H9 (cell line): ENCODE results near the gene SYNE3. TPM values are rescaled to one million over a fixed set of nuclear protein-coding genes. Genes with fewer than 3 reads are reported as not detected.

Experiments used
- DNase-seq: peaks from one replicate; pipeline ENCODE4 v3.0.0-alpha.2; 2017
- H2AFZ ChIP-seq: one replicate; pipeline ENCODE4 v1.6.1; 2013; ENCODE audit warnings: mild to moderate bottlenecking, low read length, control low read depth, moderate library complexity
- H2AK5ac ChIP-seq: 2 replicates; pipeline ENCODE4 v1.6.1; 2013; ENCODE audit warnings: low read length, control low read depth, mixed read lengths; ENCODE audit not compliant: insufficient read length
- H2BK120ac ChIP-seq: one replicate; pipeline ENCODE4 v1.6.1; 2013; ENCODE audit warnings: low read depth, mild to moderate bottlenecking, low read length, control low read depth, inconsistent platforms; ENCODE audit not compliant: poor library complexity, severe bottlenecking
- H2BK12ac ChIP-seq: 2 replicates; pipeline ENCODE4 v1.6.1; 2013; ENCODE audit warnings: low read length, control low read depth, mixed read lengths, low read depth; ENCODE audit not compliant: insufficient read length
- H2BK15ac ChIP-seq: 2 replicates; pipeline ENCODE4 v1.6.1; 2013; ENCODE audit warnings: low read depth, low read length, control low read depth
- H2BK20ac ChIP-seq: one replicate; pipeline ENCODE4 v1.6.1; 2013; ENCODE audit warnings: low read depth, mild to moderate bottlenecking, low read length, control low read depth, inconsistent platforms; ENCODE audit not compliant: poor library complexity, severe bottlenecking
- H2BK5ac ChIP-seq: 2 replicates; pipeline ENCODE4 v1.6.1; 2013; ENCODE audit warnings: low read length, control low read depth, mixed read lengths; ENCODE audit not compliant: insufficient read length
- H3K14ac ChIP-seq: 2 replicates; pipeline ENCODE4 v1.6.1; 2013; ENCODE audit warnings: low read length, control low read depth; ENCODE audit not compliant: insufficient read depth
- H3K18ac ChIP-seq: 2 replicates; pipeline ENCODE4 v1.6.1; 2013; ENCODE audit warnings: low read depth, mild to moderate bottlenecking, mixed read lengths, low read length, control low read depth; ENCODE audit not compliant: insufficient read length
- H3K23ac ChIP-seq: 2 replicates; pipeline ENCODE4 v1.6.1; 2013; ENCODE audit warnings: low read length, control low read depth, mixed read lengths, low read depth; ENCODE audit not compliant: insufficient read length
- H3K23me2 ChIP-seq: 2 replicates; pipeline ENCODE4 v1.6.1; 2013; ENCODE audit warnings: low read depth, mild to moderate bottlenecking, mixed read lengths, low read length, control low read depth; ENCODE audit not compliant: insufficient read length, poor library complexity, severe bottlenecking
- H3K27ac ChIP-seq: 2 replicates; pipeline ENCODE4 v1.5.1; 2013; ENCODE audit warnings: low read length, control low read depth, mixed read lengths, low read depth; ENCODE audit not compliant: insufficient read length
- H3K27me3 ChIP-seq: 2 replicates; pipeline ENCODE4 v1.6.1; 2013; ENCODE audit warnings: low read length, control low read depth, inconsistent platforms; ENCODE audit not compliant: insufficient read depth
- H3K4ac ChIP-seq: 2 replicates; pipeline ENCODE4 v1.6.1; 2013; ENCODE audit warnings: low read depth, mild to moderate bottlenecking, control low read depth, inconsistent platforms, low read length, moderate library complexity
- H3K4me1 ChIP-seq: 2 replicates; pipeline ENCODE4 v1.6.1; 2013; ENCODE audit warnings: low read length, control low read depth, inconsistent platforms; ENCODE audit not compliant: insufficient read depth
- H3K4me2 ChIP-seq: 2 replicates; pipeline ENCODE4 v1.6.1; 2013; ENCODE audit warnings: low read length, control low read depth, mixed read lengths; ENCODE audit not compliant: insufficient read length, insufficient read depth
- H3K56ac ChIP-seq: 2 replicates; pipeline ENCODE4 v1.6.1; 2013; ENCODE audit warnings: low read depth, mild to moderate bottlenecking, mixed read lengths, low read length, control low read depth; ENCODE audit not compliant: insufficient read length
- H3K79me1 ChIP-seq: 2 replicates; pipeline ENCODE4 v1.6.1; 2013; ENCODE audit warnings: low read depth, mild to moderate bottlenecking, moderate library complexity, low read length, control low read depth, inconsistent platforms; ENCODE audit not compliant: insufficient read depth, poor library complexity, severe bottlenecking
- H3K79me2 ChIP-seq: 2 replicates; pipeline ENCODE4 v1.6.1; 2013; ENCODE audit warnings: low read length, control low read depth, inconsistent platforms; ENCODE audit not compliant: insufficient read depth
- H3K9ac ChIP-seq: 2 replicates; pipeline ENCODE4 v1.6.1; 2013; ENCODE audit warnings: low read length, control low read depth, mixed read lengths; ENCODE audit not compliant: insufficient read length; ENCODE audit errors: extremely low read depth
- H3K9me3 ChIP-seq: one replicate; pipeline ENCODE4 v1.6.1; 2013; ENCODE audit warnings: low read depth, low read length, inconsistent platforms; ENCODE audit not compliant: control insufficient read depth
- H3T11ph ChIP-seq: one replicate; pipeline ENCODE4 v1.6.1; 2013; ENCODE audit warnings: mild to moderate bottlenecking, low read length, control low read depth, inconsistent platforms
- H4K20me1 ChIP-seq: one replicate; pipeline ENCODE4 v1.6.1; 2013; ENCODE audit not compliant: control insufficient read depth, insufficient read length, insufficient read depth
- H4K5ac ChIP-seq: 2 replicates; pipeline ENCODE4 v1.6.1; 2013; ENCODE audit warnings: low read depth, mild to moderate bottlenecking, mixed read lengths, low read length, control low read depth; ENCODE audit not compliant: insufficient read length
- H4K8ac ChIP-seq: replicated peaks from 2 replicates; pipeline ENCODE4 v1.6.1; 2013; ENCODE audit warnings: low read length, control low read depth, mixed read lengths, low read depth; ENCODE audit not compliant: insufficient read length
- H4K91ac ChIP-seq: 2 replicates; pipeline ENCODE4 v1.6.1; 2013; ENCODE audit warnings: low read depth, mild to moderate bottlenecking, moderate library complexity, mixed read lengths, low read length, control low read depth; ENCODE audit not compliant: insufficient read length
- H3K27ac Mint-ChIP-seq, 3 experiments: 2 replicates in 2 of 3; 3 replicates in 1 of 3; pipeline ENCODE4 v1.8.0; 2020 to 2021; ENCODE audit warnings: mixed read lengths in 3 of 3, mild to moderate bottlenecking in 1 of 3, moderate library complexity in 1 of 3
- H3K27me3 Mint-ChIP-seq: 2 replicates; pipeline ENCODE4 v1.8.0; 2021; ENCODE audit warnings: low read depth, mild to moderate bottlenecking, moderate library complexity, mixed read lengths
- H3K36me3 Mint-ChIP-seq, 3 experiments: 2 replicates in 2 of 3; 3 replicates in 1 of 3; pipeline ENCODE4 v1.8.0; 2020 to 2021; ENCODE audit warnings: low read depth in 3 of 3, mixed read lengths in 3 of 3; ENCODE audit not compliant: insufficient read depth in 1 of 3
- H3K4me1 Mint-ChIP-seq, 2 experiments: 2 replicates each; pipeline ENCODE4 v1.8.0; 2020; ENCODE audit warnings: mixed read lengths in 2 of 2
- H3K4me3 Mint-ChIP-seq, 2 experiments: 2 replicates in 1 of 2; 3 replicates in 1 of 2; pipeline ENCODE4 v1.8.0; 2020 to 2021; ENCODE audit warnings: mild to moderate bottlenecking in 2 of 2, mixed read lengths in 2 of 2, moderate library complexity in 1 of 2
- H3K9me3 Mint-ChIP-seq, 2 experiments: 2 replicates in 1 of 2; 3 replicates in 1 of 2; pipeline ENCODE4 v1.8.0; 2020; ENCODE audit warnings: mild to moderate bottlenecking in 2 of 2, mixed read lengths in 2 of 2, moderate library complexity in 1 of 2
- CTCF ChIP-seq: fragments of 200-600 bp; sonication (generic); conservative IDR thresholded peaks from 3 replicates; pipeline ENCODE4 v1.8.0; 2021; ENCODE audit warnings: antibody characterized with exemption, mild to moderate bottlenecking
- WGBS: extraction: QIAGEN DNeasy Blood & Tissue Kit; methylation state at CpG from one replicate; pipeline ENCODE4 v1.1.7; 2013; ENCODE audit warnings: missing lambda C conversion rate, low lambda C conversion rate, mixed read lengths; ENCODE audit not compliant: insufficient read length; ENCODE audit errors: extremely low coverage; 5-methylcytosine and 5-hydroxymethylcytosine counted together
- total RNA-seq: library from RNA; stranded (reverse); gene quantifications from 2 replicates; pipeline ENCODE4 v1.2.1, GENCODE V29; 2021

The SYNE3 gene
- total RNA-seq, 1 experiment from 2014 or later, result 0.11 TPM

- Histone ChIP-seq H2AK5ac (no peak overlapping the region), H2AFZ (no peak overlapping the region), H2BK20ac (no peak overlapping the region), H2BK15ac (no peak overlapping the region), H3K18ac (no peak overlapping the region), H3K9me3 (no peaks in the 10 kb centered on the region), H3K79me1 (no peaks in the 10 kb centered on the region), H3K4me2 (no peak overlapping the region), H3K23ac (no peak overlapping the region), H4K91ac (no peak overlapping the region), H3K79me2 (no peaks in the 10 kb centered on the region), H3T11ph (no peak overlapping the region), H2BK5ac (no peak overlapping the region), H2BK120ac (no peak overlapping the region), H3K14ac (no peak overlapping the region), H3K9ac (no peak overlapping the region), H4K5ac (no peak overlapping the region), H4K8ac (no peak overlapping the region), H3K4me1 (no peaks in the 10 kb centered on the region), H3K27me3 (no peaks in the 10 kb centered on the region), H3K23me2 (no peaks in the 10 kb centered on the region), H3K4ac (no peak overlapping the region), H2BK12ac (no peak overlapping the region), H3K56ac (no peak overlapping the region), H3K27ac (no peak overlapping the region), H4K20me1 (no peaks in the 10 kb centered on the region)
- no CpG with 5 or more reads among the region's 8 CpGs for WGBS
- Mint-ChIP-seq H3K9me3 (no peaks in the 10 kb centered on the region), H3K36me3 (no peaks in the 10 kb centered on the region), H3K4me1 (no peaks in the 10 kb centered on the region), H3K27ac (no peak overlapping the region), H3K27me3 (peaks cover 11% of the 10 kb centered on the region), H3K4me3 (no peak overlapping the region)
- no peak for DNase-seq
- no peak for TF ChIP-seq CTCF
Measured at GRCh38 chr14:95507174-95507573, 9.3 kb downstream of the SYNE3 start.
